ES-I3 (cell line): ENCODE measurements around the gene LRRC58.
"Not testable (repeated sequence)": the region's sequence is repeated elsewhere in the genome, so short reads cannot be mapped to it uniquely, and the experiment has no call there.

Experiments
- H3K36me3 ChIP-seq: 2 replicates; pipeline ENCODE4 v1.6.1; 2013; ENCODE audit warnings: mild to moderate bottlenecking, low read length, control low read depth, moderate library complexity; ENCODE audit not compliant: insufficient read depth
- H3K4me1 ChIP-seq: 2 replicates; pipeline ENCODE4 v1.6.1; 2013; ENCODE audit warnings: mild to moderate bottlenecking, control low read depth, low read length; ENCODE audit not compliant: insufficient read depth
- H3K9ac ChIP-seq: 2 replicates; pipeline ENCODE4 v1.6.1; 2013; ENCODE audit warnings: low read depth, mild to moderate bottlenecking, low read length, moderate library complexity
- H3K9me3 ChIP-seq: 2 replicates; pipeline ENCODE4 v1.6.1; 2013; ENCODE audit warnings: mild to moderate bottlenecking, low read length, moderate library complexity; ENCODE audit not compliant: control insufficient read depth, insufficient read depth

The LRRC58 gene

DNA sequence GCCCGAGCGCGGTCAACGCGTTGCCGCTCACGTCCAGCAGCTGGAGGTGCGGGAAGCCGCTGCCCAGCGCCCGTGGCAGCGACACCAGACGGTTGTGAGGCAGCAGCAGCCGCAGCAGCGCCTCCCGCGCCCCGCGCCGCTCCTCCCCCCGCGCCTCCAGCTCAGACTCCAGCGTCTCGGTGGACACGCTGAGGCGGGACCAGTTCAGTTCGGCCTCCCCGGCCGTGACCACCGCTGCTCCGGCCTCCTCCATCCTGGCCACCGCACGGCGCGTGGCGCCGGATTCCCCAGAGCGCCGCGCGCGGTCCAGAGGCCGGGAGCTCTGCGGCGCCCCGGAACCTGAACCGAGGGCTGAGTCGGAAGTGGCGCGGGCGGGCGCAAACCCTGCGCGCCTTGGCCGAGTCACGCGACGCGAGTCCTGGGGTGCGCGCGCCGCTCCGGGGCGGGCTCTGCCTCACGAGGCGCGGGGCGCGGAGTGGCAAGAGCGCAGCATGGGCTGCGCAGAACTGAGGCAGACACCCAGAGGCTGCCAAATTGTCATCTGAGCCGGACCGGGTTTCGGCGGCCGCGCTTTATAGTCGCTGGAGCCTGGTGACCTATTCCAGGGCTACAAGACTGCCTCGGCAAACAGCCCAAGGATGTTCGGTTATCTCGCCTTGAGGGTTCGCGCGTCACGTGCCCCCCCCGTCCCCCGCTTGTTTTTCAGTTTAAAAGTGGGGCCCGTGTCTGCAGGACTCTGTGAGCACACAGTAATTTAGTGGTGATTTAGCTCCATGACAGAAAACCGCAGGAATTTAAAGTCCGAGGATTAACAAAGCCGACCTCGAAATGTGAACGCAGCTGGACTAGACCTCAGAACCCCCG is at the start of gene LRRC58:
Gene LRRC58 (minus strand): TSS at position 364 of the 864 bp plus-strand sequence. CDS start 111 bp downstream, at position 253.
- Histone ChIP-seq H3K4me1 (peaks cover 6% of the 10 kb centered on the region; the same call in 1 of the 2 replicates), H3K9me3 (no peaks in the 10 kb centered on the region), H3K36me3 (no peaks in the 10 kb centered on the region), H3K9ac (peak within 1 kb of the TSS; percentile 83)

DNA sequence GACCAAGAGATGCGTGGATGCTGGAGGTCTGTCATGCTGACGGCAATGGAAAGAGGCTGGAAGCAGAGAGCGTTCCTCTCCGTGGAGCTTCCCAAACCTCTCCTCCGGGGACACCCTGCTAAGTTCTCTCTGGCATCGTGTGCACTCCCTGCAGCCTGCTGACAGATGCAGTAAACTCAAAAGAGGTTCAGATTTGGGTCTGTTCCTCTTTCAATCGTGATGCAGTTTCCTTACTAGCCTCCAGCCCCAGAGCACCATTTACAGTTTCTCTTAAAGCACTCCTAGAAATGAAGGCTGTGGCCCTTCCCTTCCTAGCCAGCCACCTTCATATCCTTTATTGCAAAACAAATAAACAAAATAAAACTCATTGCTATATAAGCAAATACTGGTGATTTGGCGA is 47.3 kb upstream of the LRRC58 start:
- peaks cover 33% of the 10 kb centered on the region for H3K36me3 ChIP-seq
- no peak overlapping the region for H3K9ac ChIP-seq
- no peaks in the 10 kb centered on the region for H3K9me3 ChIP-seq
- H3K4me1 ChIP-seq = no peaks in the 10 kb centered on the region

DNA sequence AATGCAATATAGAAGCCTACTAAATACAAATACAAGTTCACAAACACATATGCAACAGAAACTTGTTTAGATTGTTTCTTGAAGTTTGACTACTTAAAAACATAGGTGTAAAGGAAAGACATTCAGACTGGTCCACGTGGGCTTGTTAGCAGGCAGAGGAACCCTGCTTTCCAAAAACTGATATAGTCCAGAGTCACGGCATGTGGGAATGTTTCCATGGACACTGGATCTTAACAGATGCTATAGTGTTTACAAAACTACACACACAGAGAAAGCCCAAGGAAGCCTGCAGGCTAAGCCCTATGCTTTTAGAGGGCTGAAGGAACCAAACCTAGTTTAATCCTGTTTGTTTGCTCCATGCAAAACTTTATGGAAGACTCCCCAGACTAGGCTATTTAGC is 45.2 kb upstream of the LRRC58 start:
- Histone ChIP-seq H3K9ac (no peak overlapping the region), H3K4me1 (no peaks in the 10 kb centered on the region), H3K36me3 (peaks cover 29% of the 10 kb centered on the region), H3K9me3 (no peaks in the 10 kb centered on the region)

DNA sequence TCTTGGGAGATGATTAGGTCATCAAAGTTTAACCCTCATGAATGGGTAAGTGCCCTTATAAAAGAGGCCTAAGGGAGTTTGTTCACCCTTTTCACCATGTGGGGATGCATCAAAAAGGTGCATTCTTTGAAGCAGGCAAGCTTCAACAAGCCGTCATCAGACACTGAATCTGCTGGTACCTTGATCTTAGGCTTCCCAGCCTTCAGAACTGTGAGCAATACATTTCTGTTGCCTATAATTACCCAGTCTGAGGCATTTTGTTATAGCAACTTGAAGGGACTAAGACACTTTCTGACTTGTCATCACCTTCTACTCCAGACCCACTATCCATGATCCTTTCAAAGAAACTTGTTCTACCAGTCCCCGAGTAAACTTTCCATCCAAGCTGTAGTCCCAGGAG is 44.6 kb upstream of the LRRC58 start:
- H3K36me3 ChIP-seq = peaks cover 28% of the 10 kb centered on the region
- H3K9ac ChIP-seq = no peak overlapping the region
- no peaks in the 10 kb centered on the region for H3K4me1 ChIP-seq
- H3K9me3 ChIP-seq = no peaks in the 10 kb centered on the region

DNA sequence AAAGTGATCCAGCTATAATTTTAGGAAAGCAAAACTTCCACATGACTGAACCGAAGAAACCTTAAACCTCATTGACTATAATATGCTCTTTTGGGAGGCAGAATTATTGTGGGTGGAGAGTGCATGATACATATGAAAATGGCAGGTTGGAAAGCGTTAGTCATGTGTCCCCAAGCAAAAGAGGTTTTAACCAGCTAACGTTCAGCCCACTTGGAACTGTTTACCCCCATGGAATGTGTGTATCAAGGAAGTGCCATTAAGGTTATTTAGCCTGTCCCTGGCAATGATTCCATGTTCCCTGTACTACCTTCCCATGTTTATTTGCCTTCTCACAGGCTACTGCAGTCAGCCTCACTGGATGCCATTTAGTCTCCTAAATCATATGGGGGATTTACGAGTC is 44.1 kb upstream of the LRRC58 start:
- Histone ChIP-seq H3K9me3 (no peaks in the 10 kb centered on the region), H3K9ac (no peak overlapping the region), H3K4me1 (no peaks in the 10 kb centered on the region), H3K36me3 (peaks cover 24% of the 10 kb centered on the region)

DNA sequence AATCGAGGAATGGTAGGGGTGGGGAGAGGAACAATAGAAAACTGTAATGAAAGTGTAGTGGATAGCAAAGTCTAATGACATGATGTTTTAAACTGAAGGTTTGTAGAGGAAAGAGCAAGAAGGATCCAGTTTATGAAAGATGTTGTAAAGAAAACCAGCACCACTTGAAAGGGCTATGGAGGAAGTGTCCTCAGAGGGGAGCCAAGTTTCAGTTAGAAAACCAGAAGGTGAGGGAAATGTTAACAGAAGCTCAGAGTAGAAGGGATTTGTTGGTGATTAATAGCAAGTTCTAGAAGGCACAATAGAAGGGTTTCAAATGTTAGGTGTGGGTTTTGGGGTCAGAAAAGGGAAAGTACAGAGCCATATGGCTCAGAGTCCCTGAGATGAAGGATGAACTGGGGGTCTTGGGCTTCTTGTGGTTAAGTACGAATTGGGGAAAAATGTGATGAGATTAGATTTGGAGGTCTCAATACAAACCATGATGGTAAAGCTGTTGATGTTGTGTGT is 33.8 kb upstream of the LRRC58 start:
- Histone ChIP-seq H3K9ac (no peak overlapping the region), H3K36me3 (no peaks in the 10 kb centered on the region), H3K4me1 (no peaks in the 10 kb centered on the region), H3K9me3 (no peaks in the 10 kb centered on the region)

DNA sequence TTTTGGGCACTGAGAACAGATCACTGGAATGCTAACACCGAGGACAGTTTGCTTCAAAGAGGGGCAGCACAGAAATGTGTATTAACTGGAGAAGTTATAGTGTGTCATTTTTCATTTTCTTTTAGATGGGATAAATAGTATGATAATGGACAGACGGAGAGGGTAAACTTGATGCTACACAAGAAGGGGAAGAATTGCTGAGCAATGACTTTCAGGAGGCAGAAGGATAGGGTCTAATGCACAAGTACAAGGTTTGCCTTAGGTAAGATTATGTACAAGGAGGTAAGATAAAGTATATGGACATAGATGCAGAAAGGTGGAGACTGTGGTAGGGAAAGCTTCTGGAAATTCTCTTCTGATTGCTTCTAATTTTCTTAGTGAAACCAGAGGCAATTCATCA is 32.3 kb upstream of the LRRC58 start:
- Histone ChIP-seq H3K9me3 (no peaks in the 10 kb centered on the region), H3K9ac (no peak overlapping the region), H3K4me1 (no peaks in the 10 kb centered on the region), H3K36me3 (no peaks in the 10 kb centered on the region)

DNA sequence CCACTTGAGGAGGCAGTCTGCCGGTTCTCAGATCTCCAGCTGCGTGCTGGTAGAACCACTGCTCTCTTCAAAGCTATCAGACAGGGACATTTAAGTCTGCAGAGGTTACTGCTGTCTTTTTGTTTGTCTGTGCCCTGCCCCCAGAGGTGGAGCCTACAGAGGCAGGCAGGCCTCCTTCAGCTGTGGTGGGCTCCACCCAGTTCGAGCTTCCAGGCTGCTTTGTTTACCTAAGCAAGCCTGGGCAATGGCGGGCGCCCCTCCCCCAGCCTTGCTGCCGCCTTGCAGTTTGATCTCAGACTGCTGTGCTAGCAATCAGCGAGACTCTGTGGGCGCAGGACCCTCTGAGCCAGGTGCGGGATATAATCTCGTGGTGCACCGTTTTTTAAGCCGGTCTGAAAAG is 28.8 kb upstream of the LRRC58 start:
- not testable (repeated sequence) for H3K4me1 ChIP-seq, H3K36me3 ChIP-seq, H3K9ac ChIP-seq, H3K9me3 ChIP-seq

DNA sequence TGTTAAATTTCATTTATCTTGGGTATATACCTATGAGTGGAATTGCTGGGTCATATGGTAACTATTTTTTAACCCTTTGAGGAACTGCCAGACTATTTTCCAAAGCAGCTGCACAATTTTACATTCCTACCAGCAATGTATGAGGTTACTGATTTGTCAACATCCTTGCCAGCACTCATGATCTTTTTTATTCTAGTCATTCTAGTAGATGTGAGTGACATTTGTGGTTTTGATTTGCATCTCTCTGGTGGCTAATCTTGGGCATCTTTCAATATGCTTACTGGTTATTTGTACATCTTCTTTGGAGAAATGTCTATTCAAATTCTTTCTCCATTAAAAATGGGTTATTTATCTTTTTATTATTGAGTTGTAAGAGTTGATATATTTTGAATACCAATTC is 21.3 kb upstream of the LRRC58 start:
- H3K36me3 ChIP-seq = no peaks in the 10 kb centered on the region
- no peaks in the 10 kb centered on the region for H3K9me3 ChIP-seq
- H3K9ac ChIP-seq = no peak overlapping the region
- no peaks in the 10 kb centered on the region for H3K4me1 ChIP-seq

DNA sequence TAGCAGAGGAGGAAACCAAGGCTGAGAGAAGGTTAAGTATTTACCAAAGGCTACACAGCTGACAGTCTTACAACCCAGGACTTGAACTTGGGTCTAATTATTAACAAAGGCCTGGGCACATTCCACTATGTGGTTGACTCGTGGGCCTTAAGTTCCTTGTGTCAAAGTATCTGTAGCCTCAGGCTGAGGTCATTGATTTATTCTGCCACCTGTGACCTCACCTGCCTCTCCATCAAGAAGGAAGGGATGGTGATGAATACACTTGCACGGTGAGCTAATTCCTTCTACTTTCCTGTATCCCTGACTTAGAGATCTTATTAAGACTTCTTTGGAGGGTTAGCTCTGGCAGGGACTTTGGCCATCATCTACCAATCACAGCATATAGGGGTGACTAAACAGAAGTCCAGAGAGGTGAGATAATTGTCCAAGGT is 19.9 kb upstream of the LRRC58 start:
- Histone ChIP-seq H3K4me1 (no peaks in the 10 kb centered on the region), H3K9me3 (no peaks in the 10 kb centered on the region), H3K36me3 (no peaks in the 10 kb centered on the region), H3K9ac (no peak overlapping the region)

DNA sequence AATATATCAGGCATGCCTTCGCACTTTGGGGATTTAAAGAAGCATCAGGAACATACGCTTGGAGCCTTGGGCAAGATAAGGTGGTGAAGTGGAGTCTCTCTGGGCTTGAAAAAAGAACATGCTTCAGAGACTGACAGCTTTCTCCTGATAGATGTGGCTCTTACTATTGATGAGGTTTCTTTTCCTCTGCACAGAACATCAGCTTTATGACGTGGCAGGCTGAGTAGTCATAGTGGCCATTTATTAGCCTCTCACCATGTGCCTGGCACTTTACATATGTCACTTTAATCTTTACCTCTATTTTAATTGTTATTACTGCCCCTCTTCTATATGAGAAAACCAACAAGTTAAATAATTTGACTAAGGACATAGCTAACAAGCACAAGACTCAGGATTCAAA is 19.0 kb upstream of the LRRC58 start:
- no peaks in the 10 kb centered on the region for H3K36me3 ChIP-seq
- no peak overlapping the region for H3K9ac ChIP-seq
- H3K9me3 ChIP-seq = no peaks in the 10 kb centered on the region
- no peaks in the 10 kb centered on the region for H3K4me1 ChIP-seq

DNA sequence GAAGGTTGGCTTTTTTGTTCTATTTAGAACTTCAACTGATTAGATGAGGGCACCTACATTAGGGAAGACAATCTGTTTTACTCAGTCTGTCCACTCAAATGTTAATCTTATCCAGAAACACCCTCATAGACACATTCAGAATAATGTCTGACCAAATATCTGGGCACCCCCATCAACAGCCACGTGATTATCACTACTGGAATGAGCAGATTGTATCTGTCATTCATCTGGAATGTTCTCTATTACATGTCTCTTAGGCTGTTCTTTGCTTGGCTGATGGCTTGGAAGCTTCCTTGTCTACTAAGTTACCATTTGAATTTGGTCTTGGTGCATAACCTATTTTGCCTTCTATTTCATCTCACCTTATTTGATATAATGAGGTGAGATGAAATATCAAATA is 15.7 kb upstream of the LRRC58 start:
- Histone ChIP-seq H3K36me3 (no peaks in the 10 kb centered on the region), H3K9ac (no peak overlapping the region), H3K9me3 (no peaks in the 10 kb centered on the region), H3K4me1 (no peaks in the 10 kb centered on the region)

DNA sequence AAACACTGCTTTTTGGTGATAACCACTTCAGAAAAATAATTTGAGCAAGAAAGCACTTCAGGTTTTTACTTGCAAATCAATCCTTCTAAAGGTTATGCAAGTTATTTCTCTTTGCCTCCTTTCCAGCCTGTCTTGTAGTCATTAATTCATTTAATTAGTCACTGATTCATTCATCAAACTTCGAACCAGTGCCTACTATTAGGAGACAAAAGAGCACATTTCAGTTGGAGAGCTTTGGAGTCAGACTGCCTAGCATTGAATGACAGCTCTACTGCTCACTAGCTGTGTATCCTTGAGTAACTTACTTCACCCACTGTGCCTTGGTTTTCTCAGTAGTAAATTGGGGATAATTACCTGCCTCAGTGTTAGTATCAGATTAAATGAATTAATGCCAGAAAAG is 14.9 kb upstream of the LRRC58 start:
- Histone ChIP-seq H3K9ac (no peak overlapping the region), H3K4me1 (no peaks in the 10 kb centered on the region), H3K36me3 (no peaks in the 10 kb centered on the region)

DNA sequence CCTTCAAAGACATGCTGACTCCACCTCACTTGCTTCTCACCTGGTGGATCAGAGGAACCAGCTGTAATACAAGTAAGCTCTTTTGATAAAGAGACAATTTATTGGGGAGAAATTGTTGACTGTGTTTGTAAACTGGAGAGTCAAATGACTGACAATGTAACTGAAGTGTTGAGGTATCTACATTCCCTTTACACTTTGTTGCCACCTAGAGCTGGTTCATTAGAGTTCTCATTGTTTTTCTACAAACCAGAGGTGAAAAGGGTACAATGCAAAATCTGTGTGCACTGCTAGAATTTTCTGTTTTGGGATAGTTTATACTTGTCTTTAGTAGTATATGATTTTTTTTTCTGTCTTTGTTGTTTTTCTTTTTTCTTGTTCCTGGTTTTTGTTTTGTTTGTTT is 8.7 kb upstream of the LRRC58 start:
- no peaks in the 10 kb centered on the region for H3K36me3 ChIP-seq
- H3K9ac ChIP-seq = no peak overlapping the region
- H3K9me3 ChIP-seq = no peaks in the 10 kb centered on the region
- H3K4me1 ChIP-seq = no peaks in the 10 kb centered on the region

More for the DNA sequence above, 14.9 kb upstream of the LRRC58 start:
- no peaks in the 10 kb centered on the region for H3K9me3 ChIP-seq

DNA sequence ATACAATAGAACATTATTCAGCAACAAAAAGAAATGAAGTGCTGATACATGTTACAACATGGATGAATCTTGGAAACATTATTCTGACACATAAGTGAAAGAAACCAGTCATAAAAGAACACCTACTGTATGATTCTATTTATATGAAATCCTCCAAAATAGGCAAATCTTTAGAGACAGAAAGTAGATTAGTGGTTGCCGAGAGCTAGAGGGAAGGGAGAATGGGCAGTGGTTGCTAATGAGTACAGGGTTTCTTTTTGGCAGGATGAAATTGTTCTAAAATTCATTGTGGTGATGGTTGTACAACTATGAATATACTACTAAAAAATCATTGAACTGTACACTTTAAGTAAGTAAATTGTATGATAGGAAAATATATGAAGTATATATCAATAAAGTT is 6.3 kb upstream of the LRRC58 start:
- no peaks in the 10 kb centered on the region for H3K4me1 ChIP-seq
- H3K36me3 ChIP-seq = no peaks in the 10 kb centered on the region
- no peak overlapping the region for H3K9ac ChIP-seq

More for the DNA sequence above, 6.3 kb upstream of the LRRC58 start:
- no peaks in the 10 kb centered on the region for H3K9me3 ChIP-seq
